Testis (tissue), 3 donors: ENCODE data around the gene RNF113B. TPM values are rescaled to one million over a fixed set of nuclear protein-coding genes. Genes with fewer than 3 reads are reported as not detected.

Source experiments
- DNase-seq: peaks from one replicate; pipeline ENCODE4 v3.0.0-alpha.2; 2019
- H3K27ac ChIP-seq, 2 donors: fragments of 200-600 bp; sonication (generic); one replicate each; pipeline ENCODE4 v1.5.1; 2019
- H3K27me3 ChIP-seq: fragments of 200-600 bp; sonication (generic); one replicate; pipeline ENCODE4 v1.5.1; 2019
- H3K36me3 ChIP-seq: fragments of 200-600 bp; sonication (generic); one replicate; pipeline ENCODE4 v1.5.1; 2017; ENCODE audit warnings: low read depth; ENCODE audit errors: missing control alignments
- H3K4me1 ChIP-seq: fragments of 200-600 bp; sonication (generic); one replicate; pipeline ENCODE4 v1.5.1; 2019
- H3K4me3 ChIP-seq, 2 donors: fragments of 200-600 bp; sonication (generic); one replicate each; pipeline ENCODE4 v1.5.1; 2017 to 2019
- H3K9me3 ChIP-seq: fragments of 200-600 bp; sonication (generic); one replicate; pipeline ENCODE4 v1.5.1; 2017
- POLR2A ChIP-seq: fragments of 450-650 bp; IDR thresholded peaks from one replicate; pipeline ENCODE4 v1.6.1; 2017; ENCODE audit warnings: antibody characterized with exemption, mild to moderate bottlenecking, moderate library complexity
- WGBS, 2 donors: methylation state at CpG; one replicate each; pipeline ENCODE4 v1.1.5; 2018; 5-methylcytosine and 5-hydroxymethylcytosine counted together
- intact Hi-C: fragments of 100-400 bp; cut with DNase I; formaldehyde crosslinking; loops from one replicate; pipeline ENCODE4 v1.15.1; 2023; ENCODE audit warnings: low total_unique reads
- microRNA-seq, 2 donors: library from miRNA; unstranded; fragments of <30 nt; microRNA quantifications; one replicate each; pipeline ENCODE4, GENCODE V29; 2016; ENCODE audit warnings: borderline number of aligned reads in 2 of 2, borderline replicate concordance in 1 of 2
- polyA plus RNA-seq: library from polyadenylated mRNA; stranded (reverse); fragments of 350-450 nt; fragmentation: Illumina TruSeq; extraction: RNeasy Lipid Tissue Mini Kit (QIAGEN cat#74804); gene quantifications from one replicate; pipeline ENCODE4 v1.2.3, GENCODE V29; 2014; ENCODE audit warnings: low read depth, low replicate concordance; ENCODE audit not compliant: insufficient read depth
- small RNA-seq, 2 donors: library from RNA; depleted of rRNA; stranded (forward); fragments of <200 nt; gene quantifications; one replicate each; pipeline ENCODE3, GENCODE V24; 2016
- total RNA-seq, 2 donors: library from RNA; depleted of rRNA; stranded (reverse); fragments of >200 nt; gene quantifications; one replicate each; pipeline ENCODE4 v1.2.3, GENCODE V29; 2016
- TF ChIP-seq, protein P1 (sequence below), 3 experiments: fragments of 450-650 bp in 2 of 3; fragments of 200-600 bp in 1 of 3; sonication (generic) in 1 of 3; IDR thresholded peaks; one replicate each; pipeline ENCODE4 v1.5.1; 2016 to 2019; ENCODE audit warnings: antibody characterized with exemption in 3 of 3, mild to moderate bottlenecking in 2 of 3, moderate library complexity in 1 of 3

The RNF113B gene
- total and polyA plus RNA-seq, 3 donors from 2014 or later: 33.6 to 117 (median 41.5) TPM

- no peaks in the 10 kb centered on the region for H3K36me3 ChIP-seq
- 89 to 93% methylated on average over 5 of the region's 5 CpGs for WGBS, 2 donors
- H3K27ac ChIP-seq: no peak overlapping the region
- intact Hi-C loops: no loop called here
- no peak overlapping the region for H3K4me3 ChIP-seq
- no peak for TF ChIP-seq POLR2A
- TF ChIP-seq, protein P1, sequence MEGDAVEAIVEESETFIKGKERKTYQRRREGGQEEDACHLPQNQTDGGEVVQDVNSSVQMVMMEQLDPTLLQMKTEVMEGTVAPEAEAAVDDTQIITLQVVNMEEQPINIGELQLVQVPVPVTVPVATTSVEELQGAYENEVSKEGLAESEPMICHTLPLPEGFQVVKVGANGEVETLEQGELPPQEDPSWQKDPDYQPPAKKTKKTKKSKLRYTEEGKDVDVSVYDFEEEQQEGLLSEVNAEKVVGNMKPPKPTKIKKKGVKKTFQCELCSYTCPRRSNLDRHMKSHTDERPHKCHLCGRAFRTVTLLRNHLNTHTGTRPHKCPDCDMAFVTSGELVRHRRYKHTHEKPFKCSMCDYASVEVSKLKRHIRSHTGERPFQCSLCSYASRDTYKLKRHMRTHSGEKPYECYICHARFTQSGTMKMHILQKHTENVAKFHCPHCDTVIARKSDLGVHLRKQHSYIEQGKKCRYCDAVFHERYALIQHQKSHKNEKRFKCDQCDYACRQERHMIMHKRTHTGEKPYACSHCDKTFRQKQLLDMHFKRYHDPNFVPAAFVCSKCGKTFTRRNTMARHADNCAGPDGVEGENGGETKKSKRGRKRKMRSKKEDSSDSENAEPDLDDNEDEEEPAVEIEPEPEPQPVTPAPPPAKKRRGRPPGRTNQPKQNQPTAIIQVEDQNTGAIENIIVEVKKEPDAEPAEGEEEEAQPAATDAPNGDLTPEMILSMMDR (IDR thresholded peaks at IDR 0.05): no peak
- H3K4me1 ChIP-seq: no peaks in the 10 kb centered on the region
- H3K9me3 ChIP-seq: no peaks in the 10 kb centered on the region
- H3K27me3 ChIP-seq: no peaks in the 10 kb centered on the region
- DNase-seq: no peak
Measured at GRCh38 chr13:98129059-98129746, 47.9 kb downstream of the RNF113B start.

Small RNA genes within 50 kb of the gene (microRNA-seq; reads per million reads assigned to microRNA genes)
- gene MIR3170: 0 reads per million in 2 donors

Small RNA genes within 50 kb of the gene (small RNA-seq; reads per million reads assigned to genes)
- 0 reads per million in 2 donors for gene MIR3170

Other genes with a start within 250 kb of the RNF113B start
- 100 to 1,000 TPM; 231 to 323 TPM for gene IPO5, start 223.6 kb downstream of the RNF113B start, total RNA-seq
- gene IPO5, start 223.6 kb downstream of the RNF113B start, polyA plus RNA-seq: 465 TPM
- gene FARP1, start 34.2 kb downstream of the RNF113B start, total RNA-seq: 10 to 100 TPM; 54.0 to 69.1 TPM
- gene FARP1, start 34.2 kb downstream of the RNF113B start, polyA plus RNA-seq: 130 TPM